OCI-LY1 (cell line): Measurements from ENCODE around the gene HNRNPM.

ENCODE experiments used
- EZH2 ChIP-seq: fragments of 200-600 bp; sonication (generic), shearing (Covaris generic); IDR thresholded peaks from 2 replicates; pipeline ENCODE4 v1.8.0; 2017; ENCODE audit warnings: borderline replicate concordance, mixed run types, mild to moderate bottlenecking, antibody characterized with exemption, low read length, moderate library complexity, mixed read lengths
- TF ChIP-seq, protein P1 (sequence below): fragments of 200-600 bp; sonication (generic), shearing (Covaris generic); IDR thresholded peaks from 2 replicates; pipeline ENCODE4 v1.5.1; 2017; ENCODE audit warnings: mild to moderate bottlenecking, antibody characterized with exemption, low read length, moderate library complexity, mixed read lengths

- TF ChIP-seq, protein P1, sequence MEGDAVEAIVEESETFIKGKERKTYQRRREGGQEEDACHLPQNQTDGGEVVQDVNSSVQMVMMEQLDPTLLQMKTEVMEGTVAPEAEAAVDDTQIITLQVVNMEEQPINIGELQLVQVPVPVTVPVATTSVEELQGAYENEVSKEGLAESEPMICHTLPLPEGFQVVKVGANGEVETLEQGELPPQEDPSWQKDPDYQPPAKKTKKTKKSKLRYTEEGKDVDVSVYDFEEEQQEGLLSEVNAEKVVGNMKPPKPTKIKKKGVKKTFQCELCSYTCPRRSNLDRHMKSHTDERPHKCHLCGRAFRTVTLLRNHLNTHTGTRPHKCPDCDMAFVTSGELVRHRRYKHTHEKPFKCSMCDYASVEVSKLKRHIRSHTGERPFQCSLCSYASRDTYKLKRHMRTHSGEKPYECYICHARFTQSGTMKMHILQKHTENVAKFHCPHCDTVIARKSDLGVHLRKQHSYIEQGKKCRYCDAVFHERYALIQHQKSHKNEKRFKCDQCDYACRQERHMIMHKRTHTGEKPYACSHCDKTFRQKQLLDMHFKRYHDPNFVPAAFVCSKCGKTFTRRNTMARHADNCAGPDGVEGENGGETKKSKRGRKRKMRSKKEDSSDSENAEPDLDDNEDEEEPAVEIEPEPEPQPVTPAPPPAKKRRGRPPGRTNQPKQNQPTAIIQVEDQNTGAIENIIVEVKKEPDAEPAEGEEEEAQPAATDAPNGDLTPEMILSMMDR, result no peak
- no peak for TF ChIP-seq EZH2
Measured at GRCh38 chr19:8458380-8458779, 13.6 kb downstream of the HNRNPM start.
